ENCODE measurements around the gene ARHGEF25.

The ARHGEF25 gene

GRCh38 chr12:57625261-57626032 lies 14.2 kb downstream of the ARHGEF25 start:
- TF ChIP-seq CTCF (conservative IDR thresholded peaks at IDR 0.05) = no peak
- no peak overlapping the region for H3K27ac ChIP-seq

- no peak for TF ChIP-seq CTCF (conservative IDR thresholded peaks at IDR 0.05)
- no peak overlapping the region for H3K27ac ChIP-seq
These were observed 15.1 kb downstream of the ARHGEF25 start for GRCh38 chr12:57626111-57626920.

- no peak for TF ChIP-seq CTCF (conservative IDR thresholded peaks at IDR 0.05)
- no peak overlapping the region for H3K27ac ChIP-seq
These were observed 15.7 kb downstream of the ARHGEF25 start for GRCh38 chr12:57626921-57627445.

GRCh38 chr12:57627501-57628279 lies 16.5 kb downstream of the ARHGEF25 start:
- H3K27ac ChIP-seq = no peak overlapping the region
- no peak for TF ChIP-seq CTCF (conservative IDR thresholded peaks at IDR 0.05)

DNA sequence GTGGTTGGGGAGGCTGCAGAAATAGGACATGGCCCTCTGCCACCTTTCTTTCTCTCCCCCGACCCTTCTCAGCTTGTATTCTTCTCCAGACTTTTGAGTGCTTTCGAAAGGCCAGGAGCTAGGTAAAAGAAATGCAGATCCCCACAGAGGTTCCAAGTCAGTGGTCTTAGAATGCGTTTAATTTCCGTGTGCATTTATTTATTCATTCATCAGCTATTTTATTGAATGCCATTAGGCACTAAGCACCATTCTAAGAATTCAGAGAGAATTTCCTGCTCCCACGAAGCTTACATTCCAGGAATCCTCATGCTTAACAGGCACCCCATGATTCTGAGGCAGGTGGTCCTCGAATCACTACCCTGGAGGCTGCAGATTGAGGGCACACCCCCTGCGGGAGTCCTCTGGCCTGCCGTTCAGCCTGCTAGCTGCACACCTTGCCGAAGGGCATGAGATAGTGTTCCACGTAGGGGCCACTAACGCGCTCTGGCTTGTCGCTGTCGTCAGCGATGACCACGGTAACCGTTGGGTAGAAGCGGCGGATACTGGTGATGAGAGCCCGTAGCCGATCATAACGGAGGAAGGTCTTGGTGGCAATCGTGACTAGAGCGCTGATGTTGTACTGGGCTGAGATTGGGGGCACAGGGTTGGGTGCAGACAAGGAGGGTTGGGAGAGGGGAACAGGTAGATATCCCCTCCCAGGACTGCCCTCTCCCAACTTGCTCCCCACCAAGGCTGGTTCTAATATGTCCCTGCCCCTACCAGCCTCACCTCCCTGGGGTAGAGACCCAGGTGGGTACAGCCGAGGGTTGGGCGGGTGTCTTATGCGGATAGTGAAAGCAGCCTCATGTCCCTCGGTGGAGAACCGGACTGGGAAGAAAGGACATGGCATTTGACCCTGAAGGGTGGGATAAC lies 17.3 kb downstream of the ARHGEF25 start:
- H3K27ac ChIP-seq = no peak overlapping the region
- TF ChIP-seq CTCF (conservative IDR thresholded peaks at IDR 0.05) = no peak

GRCh38 chr12:57629897-57630471 lies 18.7 kb downstream of the ARHGEF25 start:
- no peak overlapping the region for H3K27ac ChIP-seq
- no peak for TF ChIP-seq CTCF (conservative IDR thresholded peaks at IDR 0.05)
